ENCODE measurements around the gene ZC3H10. TPM values are rescaled to one million over a fixed set of nuclear protein-coding genes. Genes with fewer than 3 reads are reported as not detected.
A peak's percentile ranks its signal among the peaks of the same experiment; 100 is the strongest.

Gene ZC3H10
- total and polyA plus RNA-seq, 5 experiments from 2014 or later: 1.3 to 15.9 (median 2.5) TPM

GRCh38 chr12:56129206-56129941, 11.3 kb downstream of the ZC3H10 start:
- peaks cover 35 to 77% (median 72%) of the 10 kb centered on the region in 4 donors for H3K4me1 Mint-ChIP-seq
- H3K36me3 Mint-ChIP-seq: peaks cover 0 to 48% (median 40%) of the 10 kb centered on the region in 3 donors
- H3K4me3 Mint-ChIP-seq: peak overlapping the region; percentile 97 to 100 (median 99)
- no peaks in the 10 kb centered on the region for H3K27me3 Mint-ChIP-seq
- peak; percentile 50 to 91 (median 70) for DNase-seq
- H3K9me3 Mint-ChIP-seq: peaks cover 0 to 2% (median 0%) of the 10 kb centered on the region in 9 donors
- H3K27ac Mint-ChIP-seq: peak overlapping the region; percentile 90 to 99 (median 95)
- POLR2A ChIA-PET: interaction anchor here (0.6 to 17.5 kb wide), 17 partner anchors 11 to 590 kb away, joined by 3 to 284 read pairs (median 6); partner anchors contain the start of genes MYL6, PA2G4, RNF41 and RPL41
- ATAC-seq: peak; percentile 37 to 56

DNA sequence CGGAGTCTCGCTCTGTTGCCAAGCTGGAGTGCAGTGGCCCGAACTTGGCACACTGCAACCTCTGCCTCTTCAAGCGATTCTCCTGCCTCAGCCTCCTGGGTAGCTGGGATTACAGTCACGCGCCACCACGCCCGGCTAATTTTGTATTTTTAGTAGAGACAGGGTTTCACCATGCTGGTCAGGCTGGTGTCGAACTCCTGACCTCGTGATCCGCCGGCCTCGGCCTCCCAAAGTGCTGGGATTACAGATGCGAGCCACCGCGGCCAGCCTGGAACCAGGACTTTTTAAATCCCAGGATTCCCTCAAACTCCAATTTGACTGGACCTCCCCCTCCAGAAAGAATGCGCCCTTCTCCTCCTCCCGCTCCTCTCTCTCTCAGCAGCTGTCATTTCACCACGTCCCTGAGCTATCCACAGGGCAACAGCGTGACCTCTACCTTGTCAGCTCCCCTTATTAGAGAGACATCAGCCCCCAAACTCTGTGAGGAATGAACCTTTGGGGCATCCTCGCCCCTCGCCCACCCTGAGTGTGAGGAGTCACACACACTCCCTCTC, 12.0 kb downstream of the ZC3H10 start:
- ATAC-seq (no peak), DNase-seq (no peak)
- no peaks in the 10 kb centered on the region for H3K27me3 Mint-ChIP-seq
- peak overlapping the region; percentile 90 to 99 (median 95) for H3K27ac Mint-ChIP-seq
- peak overlapping the region; percentile 97 to 100 (median 99) for H3K4me3 Mint-ChIP-seq
- H3K4me1 Mint-ChIP-seq: peaks cover 35 to 76% (median 70%) of the 10 kb centered on the region in 4 donors
- POLR2A ChIA-PET: interaction anchor here (0.6 to 17.5 kb wide), 13 partner anchors 11 to 589 kb away, joined by 3 to 284 read pairs (median 6); partner anchors contain the start of genes MYL6, PA2G4, RNF41 and RPL41
- peaks cover 0 to 2% (median 0%) of the 10 kb centered on the region in 9 donors for H3K9me3 Mint-ChIP-seq
- peaks cover 0 to 53% (median 40%) of the 10 kb centered on the region in 3 donors for H3K36me3 Mint-ChIP-seq

- H3K9me3 Mint-ChIP-seq: peaks cover 0 to 2% (median 0%) of the 10 kb centered on the region in 9 donors
- POLR2A ChIA-PET: interaction anchor here (0.6 to 17.5 kb wide), 6 partner anchors 10 to 443 kb away, joined by 4 to 284 read pairs (median 126); partner anchors contain the start of genes MYL6, PA2G4, RPL41 and SMARCC2
- peaks cover 0 to 61% (median 41%) of the 10 kb centered on the region in 3 donors for H3K36me3 Mint-ChIP-seq
- H3K4me1 Mint-ChIP-seq: peaks cover 35 to 76% (median 67%) of the 10 kb centered on the region in 4 donors
- no peak for ATAC-seq
- H3K27me3 Mint-ChIP-seq: no peaks in the 10 kb centered on the region
- DNase-seq: no peak
- H3K27ac Mint-ChIP-seq: peak overlapping the region; percentile 90 to 99 (median 95)
- peak overlapping the region; percentile 97 to 100 (median 99) for H3K4me3 Mint-ChIP-seq
Measured at GRCh38 chr12:56130876-56131275, 12.8 kb downstream of the ZC3H10 start.

DNA sequence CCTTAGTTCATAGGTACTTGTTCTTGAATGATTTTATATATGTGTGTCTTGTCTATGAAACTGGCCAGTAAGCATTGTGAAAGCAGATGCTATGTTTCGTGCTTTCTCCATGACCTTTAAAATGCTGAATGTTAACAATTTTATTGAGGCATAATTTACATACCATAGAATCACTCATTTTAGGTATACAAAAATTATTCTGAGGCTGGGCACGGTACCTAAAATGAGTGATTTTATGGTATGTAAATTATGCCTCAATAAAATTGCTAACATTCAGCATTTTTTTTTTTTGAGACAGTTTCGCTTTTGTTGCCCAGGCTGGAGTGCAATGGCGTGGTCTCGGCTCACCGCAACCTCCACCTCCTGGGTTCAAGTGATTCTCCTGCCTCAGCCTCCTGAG, 16.8 kb downstream of the ZC3H10 start:
- peaks cover 0 to 2% (median 0%) of the 10 kb centered on the region in 9 donors for H3K9me3 Mint-ChIP-seq
- peak overlapping the region in 3 of 10 donors; percentile 74 to 90 (median 88) for H3K27ac Mint-ChIP-seq
- no peak for DNase-seq
- peaks cover 41 to 86% (median 77%) of the 10 kb centered on the region in 4 donors for H3K4me1 Mint-ChIP-seq
- POLR2A ChIA-PET: no interaction called here
- peaks cover 9 to 97% (median 64%) of the 10 kb centered on the region in 3 donors for H3K36me3 Mint-ChIP-seq
- H3K4me3 Mint-ChIP-seq: no peak overlapping the region
- H3K27me3 Mint-ChIP-seq: no peaks in the 10 kb centered on the region
- no peak for ATAC-seq

GRCh38 chr12:56137853-56138571, 19.9 kb downstream of the ZC3H10 start:
- no peaks in the 10 kb centered on the region for H3K9me3 Mint-ChIP-seq
- H3K27me3 Mint-ChIP-seq: no peaks in the 10 kb centered on the region
- H3K36me3 Mint-ChIP-seq: peaks cover 9 to 96% (median 53%) of the 10 kb centered on the region in 3 donors
- DNase-seq (peak in 3 of 10 donors; percentile 31 to 41 (median 41)), ATAC-seq (peak; percentile 49 to 56)
- peak overlapping the region; percentile 85 to 94 (median 92) for H3K27ac Mint-ChIP-seq
- peaks cover 33 to 80% (median 70%) of the 10 kb centered on the region in 4 donors for H3K4me1 Mint-ChIP-seq
- POLR2A ChIA-PET: interaction anchor here (0.6 to 9.7 kb wide), 15 partner anchors 10 to 301 kb away, joined by 3 to 146 read pairs (median 4); partner anchors contain the start of genes ESYT1, MYL6, RNF41 and RPL41
- H3K4me3 Mint-ChIP-seq: peak overlapping the region in 9 of 10 donors; percentile 49 to 82 (median 71)

DNA sequence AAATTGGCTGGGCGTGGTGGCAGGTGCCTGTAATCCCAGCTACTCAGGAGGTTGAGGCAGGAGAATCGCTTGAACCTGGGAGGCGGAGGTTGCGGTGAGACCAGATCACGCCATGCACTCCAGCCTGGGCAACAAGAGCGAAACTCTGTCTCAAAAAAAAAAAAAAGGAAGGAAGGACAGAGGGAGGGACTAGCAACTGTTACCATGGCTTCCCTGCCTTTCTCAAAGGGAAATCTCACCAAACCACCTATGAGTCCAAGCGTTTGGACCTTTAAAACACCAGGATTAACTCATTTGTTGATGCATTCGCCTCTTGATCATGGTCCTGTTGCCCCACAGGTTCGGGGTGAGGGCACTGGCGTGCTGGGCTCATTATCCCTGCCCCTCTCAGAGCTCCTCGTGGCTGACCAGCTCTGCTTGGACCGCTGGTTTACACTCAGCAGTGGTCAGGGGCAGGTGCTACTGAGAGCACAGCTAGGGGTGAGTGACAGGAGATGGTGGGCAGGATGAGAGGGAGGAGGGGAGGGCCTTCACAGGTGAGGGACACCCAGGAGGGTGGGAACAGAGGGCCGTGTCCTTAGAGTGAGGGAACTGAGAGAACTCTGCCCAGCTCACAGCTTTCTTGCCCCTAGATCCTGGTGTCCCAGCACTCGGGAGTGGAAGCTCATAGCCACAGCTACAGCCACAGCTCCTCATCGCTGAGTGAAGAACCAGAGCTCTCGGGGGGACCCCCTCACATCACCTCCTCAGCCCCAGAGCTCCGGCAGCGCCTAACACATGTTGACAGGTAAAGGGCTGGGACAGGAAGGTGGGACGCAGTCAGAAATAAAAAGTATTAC, 24.1 kb downstream of the ZC3H10 start:
- no peak for ATAC-seq
- Mint-ChIP-seq H3K4me3 (no peak overlapping the region), H3K4me1 (peaks cover 28 to 73% (median 66%) of the 10 kb centered on the region in 4 donors), H3K36me3 (peaks cover 9 to 90% (median 42%) of the 10 kb centered on the region in 3 donors), H3K27ac (peak overlapping the region in 9 of 10 donors; percentile 46 to 91 (median 78)), H3K27me3 (no peaks in the 10 kb centered on the region), H3K9me3 (no peaks in the 10 kb centered on the region)
- POLR2A ChIA-PET: interaction anchor here (1.1 to 9.7 kb wide), 5 partner anchors 8 to 46 kb away, joined by 3 to 146 read pairs (median 5); partner anchors contain the start of gene ESYT1
- no peak for DNase-seq

- H3K27ac Mint-ChIP-seq: peak overlapping the region; percentile 56 to 91 (median 84)
- H3K4me3 Mint-ChIP-seq: peak overlapping the region in 6 of 10 donors; percentile 24 to 67 (median 42)
- peak in 1 of 2 donors; percentile 38 for ATAC-seq
Measured at GRCh38 chr12:56143217-56143616, 25.2 kb downstream of the ZC3H10 start.

DNA sequence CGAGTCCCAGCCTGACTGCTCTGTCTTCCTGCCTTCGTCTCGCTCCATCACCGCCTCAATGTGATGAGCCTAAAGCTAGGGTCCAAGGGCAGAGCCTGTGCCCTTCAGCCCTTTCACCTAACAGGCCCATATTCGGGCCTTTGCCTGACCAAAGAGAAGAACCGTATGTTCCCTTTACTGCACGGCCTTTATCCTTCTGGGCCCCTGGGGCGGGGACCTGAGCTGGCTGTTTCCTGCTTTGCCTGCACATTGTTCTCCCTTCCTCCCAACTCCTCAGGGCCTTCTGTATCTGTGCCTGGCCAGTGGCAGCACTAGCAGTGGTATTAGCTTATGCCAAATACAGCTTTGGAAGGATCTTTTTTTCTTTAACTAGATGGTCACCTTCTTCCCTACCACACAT, 25.8 kb downstream of the ZC3H10 start:
- Mint-ChIP-seq H3K36me3 (peaks cover 5 to 73% (median 31%) of the 10 kb centered on the region in 3 donors), H3K27ac (peak overlapping the region; percentile 16 to 91 (median 86)), H3K4me1 (peaks cover 16 to 56% (median 49%) of the 10 kb centered on the region in 4 donors), H3K9me3 (no peaks in the 10 kb centered on the region), H3K4me3 (no peak overlapping the region), H3K27me3 (no peaks in the 10 kb centered on the region)
- ATAC-seq (no peak), DNase-seq (no peak)
- POLR2A ChIA-PET: interaction anchor here (0.5 to 9.7 kb wide), 12 partner anchors 8 to 43 kb away, joined by 3 to 146 read pairs (median 3); partner anchors contain the start of genes ESYT1, MYL6 and ZC3H10

More at GRCh38 chr12:56143217-56143616, 25.2 kb downstream of the ZC3H10 start:
- POLR2A ChIA-PET: interaction anchor here (1.4 to 9.7 kb wide), 5 partner anchors 9 to 18 kb away, joined by 3 to 146 read pairs (median 6); partner anchors contain the start of genes ESYT1 and MYL6
- Mint-ChIP-seq H3K9me3 (no peaks in the 10 kb centered on the region), H3K4me1 (peaks cover 23 to 63% (median 56%) of the 10 kb centered on the region in 4 donors), H3K27me3 (no peaks in the 10 kb centered on the region), H3K36me3 (peaks cover 9 to 80% (median 35%) of the 10 kb centered on the region in 3 donors)
- no peak for DNase-seq

DNA sequence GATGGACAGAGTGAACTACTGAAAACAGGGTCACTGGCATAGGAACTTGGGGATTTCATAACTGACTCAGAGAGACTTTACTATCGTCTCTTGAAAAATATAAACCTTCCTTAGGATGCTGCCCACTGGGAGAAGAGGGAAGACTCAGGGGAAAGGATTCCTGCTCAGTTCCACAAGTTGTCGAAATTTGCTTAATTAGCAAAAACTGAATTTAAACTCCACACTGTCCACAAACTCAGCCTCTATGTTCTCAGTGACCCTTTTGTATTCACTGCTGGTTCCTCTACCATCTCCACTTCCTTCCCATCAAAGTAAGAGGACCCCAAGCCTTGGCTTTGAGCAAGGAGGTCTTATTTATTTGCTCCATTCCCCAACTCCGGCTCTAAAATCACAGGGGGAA, 27.2 kb downstream of the ZC3H10 start:
- Mint-ChIP-seq H3K36me3 (peaks cover 0 to 60% (median 24%) of the 10 kb centered on the region in 3 donors), H3K4me3 (no peak overlapping the region), H3K9me3 (no peaks in the 10 kb centered on the region), H3K27ac (peak overlapping the region in 4 of 10 donors; percentile 10 to 91 (median 36)), H3K27me3 (no peaks in the 10 kb centered on the region), H3K4me1 (peaks cover 14 to 48% (median 40%) of the 10 kb centered on the region in 4 donors)
- no peak for DNase-seq
- POLR2A ChIA-PET: interaction anchor here (0.6 to 9.7 kb wide), 5 partner anchors 13 to 168 kb away, joined by 3 to 146 read pairs (median 9); partner anchors contain the start of genes ESYT1 and MYL6
- no peak for ATAC-seq

DNA sequence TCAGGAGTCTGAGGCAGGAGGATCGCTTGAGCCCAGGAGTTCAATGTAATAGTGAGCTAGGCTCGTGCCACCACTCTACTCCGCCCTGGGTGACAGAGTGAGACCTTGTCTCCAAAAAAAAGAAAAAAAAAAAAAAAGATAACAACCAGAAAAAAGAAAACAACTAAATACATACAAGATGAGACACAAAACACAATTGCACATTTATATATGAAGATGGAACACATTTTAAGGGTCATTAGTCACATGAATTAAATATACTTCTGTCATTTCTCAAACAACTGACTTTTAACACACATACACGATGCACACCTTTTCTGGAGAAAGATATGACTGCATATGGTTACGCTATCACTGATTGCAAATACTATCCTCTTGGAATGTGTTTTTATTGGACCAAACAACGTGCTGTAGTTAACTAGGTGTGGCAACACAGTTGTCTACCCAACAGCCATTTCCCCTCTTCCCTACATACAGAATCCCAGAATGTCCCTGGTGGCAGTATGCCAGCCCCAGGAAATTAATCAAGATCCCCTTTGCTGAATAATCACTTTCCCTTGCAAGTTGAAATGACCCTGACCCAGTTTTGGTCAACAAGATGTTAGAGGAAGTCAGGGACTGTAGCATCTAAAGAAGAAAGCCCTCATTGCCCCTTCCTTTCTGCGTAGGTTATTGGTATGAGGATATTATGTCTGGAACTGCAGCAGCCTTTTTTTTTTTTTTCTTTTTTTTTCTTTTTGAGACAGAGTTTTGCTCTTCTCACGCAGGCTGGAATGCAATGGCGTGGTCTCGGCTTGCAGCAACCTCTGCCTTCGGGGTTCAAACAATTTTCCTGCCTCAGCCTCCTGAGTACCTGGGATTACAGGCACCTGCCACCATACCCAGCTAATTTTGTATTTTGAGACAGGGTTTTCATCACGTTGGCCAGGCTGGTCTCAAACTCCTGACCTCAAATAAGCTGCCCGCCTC, 28.7 kb downstream of the ZC3H10 start:
- no peak overlapping the region for H3K4me3 Mint-ChIP-seq

More for the DNA sequence above, 28.7 kb downstream of the ZC3H10 start:
- POLR2A ChIA-PET: interaction anchor here (0.6 to 0.8 kb wide), 4 partner anchors 14 to 408 kb away, joined by 3 read pairs; partner anchors contain the start of gene TIMELESS
- ATAC-seq: no peak
- peak overlapping the region; percentile 21 to 85 (median 64) for H3K27ac Mint-ChIP-seq
- DNase-seq: no peak
- H3K27me3 Mint-ChIP-seq: no peaks in the 10 kb centered on the region
- no peaks in the 10 kb centered on the region for H3K9me3 Mint-ChIP-seq
- H3K36me3 Mint-ChIP-seq: peaks cover 0 to 46% (median 15%) of the 10 kb centered on the region in 3 donors
- H3K4me1 Mint-ChIP-seq: peaks cover 18 to 53% (median 45%) of the 10 kb centered on the region in 4 donors

Measured in naive thymus-derived CD8-positive, alpha-beta T cell (primary cell).